GM12891 (cell line): ENCODE results near the gene MAST1.

ENCODE experiments used
- POLR2A ChIP-seq: IDR thresholded peaks from 2 replicates; pipeline ENCODE4 v1.6.1; 2011; ENCODE audit warnings: low read depth, low read length, control low read depth
- POLR2AphosphoS5 ChIP-seq: IDR thresholded peaks from 2 replicates; pipeline ENCODE4 v1.6.1; 2011; ENCODE audit warnings: low read depth, low read length, control low read depth

DNA sequence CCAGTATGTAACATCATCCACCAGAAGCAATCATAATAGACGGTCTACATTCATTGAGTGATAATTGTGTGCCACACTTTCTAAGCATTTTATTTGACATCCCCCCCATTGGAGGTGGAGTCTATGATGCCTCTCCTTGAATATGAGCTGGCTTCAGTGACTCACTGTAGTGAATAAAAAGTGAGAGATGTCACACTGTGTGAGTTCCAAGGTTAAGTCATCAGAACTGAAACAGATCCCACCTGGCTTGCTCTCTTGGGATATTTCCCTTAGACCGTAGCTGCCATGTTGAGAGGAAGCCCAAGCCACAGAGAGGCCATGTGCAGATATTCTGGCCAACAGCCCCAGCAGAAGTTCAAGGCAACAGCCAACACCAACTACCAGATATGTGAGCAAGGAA lies 16.6 kb upstream of the MAST1 start:
- TF ChIP-seq POLR2A (no peak), POLR2AphosphoS5 (no peak)
